ENCODE results near the gene DNAJC8.

The DNAJC8 gene

GRCh38 chr1:28170001-28170596 lies 62.7 kb downstream of the DNAJC8 start:
- H3K36me3 ChIP-seq (ENCODE audit: control insufficient read depth in 2 of 2, insufficient read depth in 1 of 2, low read length in 2 of 2): no peaks in the 10 kb centered on the region
- ChIA-PET CTCF (interaction anchor here (0.7 to 1.0 kb wide), 2 partner anchors 37 to 232 kb away, joined by 3 to 4 read pairs; no protein-coding TSS in a partner anchor), POLR2A (no interaction called here)
- no peaks in the 10 kb centered on the region for H3K9me3 ChIP-seq (ENCODE audit: control insufficient read depth, insufficient read depth, low read depth, low read length)
- no peak overlapping the region for H3K4me3 ChIP-seq (ENCODE audit: low read depth, low read length)
- TF ChIP-seq SCRT1 (tag by site-specific recombination; IDR thresholded peaks at IDR 0.05; ENCODE audit: borderline replicate concordance) (no peak), ZNF2 (tag by site-specific recombination; IDR thresholded peaks at IDR 0.05) (no peak), ZNF138 (tag by site-specific recombination; IDR thresholded peaks at IDR 0.05; ENCODE audit: borderline replicate concordance) (no peak), SP7 (tag by site-specific recombination; IDR thresholded peaks at IDR 0.05) (no peak), SALL2 (tag by site-specific recombination; IDR thresholded peaks at IDR 0.05; ENCODE audit: borderline replicate concordance) (no peak), ZNF354C (tag by site-specific recombination; IDR thresholded peaks at IDR 0.05; ENCODE audit: borderline replicate concordance, low read depth) (no peak), PRDM2 (tag by site-specific recombination; IDR thresholded peaks at IDR 0.05; ENCODE audit: borderline replicate concordance) (no peak), ZFP41 (tag by site-specific recombination; IDR thresholded peaks at IDR 0.05; ENCODE audit: borderline replicate concordance) (no peak), ZNF221 (tag by site-specific recombination; IDR thresholded peaks at IDR 0.05; ENCODE audit: borderline replicate concordance) (no peak), ZNF398 (tag by site-specific recombination; IDR thresholded peaks at IDR 0.05) (no peak), ZNF785 (tag by site-specific recombination; IDR thresholded peaks at IDR 0.05) (no peak), ZNF701 (tag by site-specific recombination; IDR thresholded peaks at IDR 0.05) (no peak), ZNF791 (tag by site-specific recombination; IDR thresholded peaks at IDR 0.05) (no peak), GLIS1 (tag by site-specific recombination; IDR thresholded peaks at IDR 0.05) (no peak), ZBTB48 (tag by site-specific recombination; IDR thresholded peaks at IDR 0.05) (no peak), SETDB1 (IDR thresholded peaks at IDR 0.05; ENCODE audit: insufficient read length, low read length) (no peak), ZNF558 (tag by site-specific recombination; IDR thresholded peaks at IDR 0.05) (no peak)
- TF ChIP-seq, protein P1, sequence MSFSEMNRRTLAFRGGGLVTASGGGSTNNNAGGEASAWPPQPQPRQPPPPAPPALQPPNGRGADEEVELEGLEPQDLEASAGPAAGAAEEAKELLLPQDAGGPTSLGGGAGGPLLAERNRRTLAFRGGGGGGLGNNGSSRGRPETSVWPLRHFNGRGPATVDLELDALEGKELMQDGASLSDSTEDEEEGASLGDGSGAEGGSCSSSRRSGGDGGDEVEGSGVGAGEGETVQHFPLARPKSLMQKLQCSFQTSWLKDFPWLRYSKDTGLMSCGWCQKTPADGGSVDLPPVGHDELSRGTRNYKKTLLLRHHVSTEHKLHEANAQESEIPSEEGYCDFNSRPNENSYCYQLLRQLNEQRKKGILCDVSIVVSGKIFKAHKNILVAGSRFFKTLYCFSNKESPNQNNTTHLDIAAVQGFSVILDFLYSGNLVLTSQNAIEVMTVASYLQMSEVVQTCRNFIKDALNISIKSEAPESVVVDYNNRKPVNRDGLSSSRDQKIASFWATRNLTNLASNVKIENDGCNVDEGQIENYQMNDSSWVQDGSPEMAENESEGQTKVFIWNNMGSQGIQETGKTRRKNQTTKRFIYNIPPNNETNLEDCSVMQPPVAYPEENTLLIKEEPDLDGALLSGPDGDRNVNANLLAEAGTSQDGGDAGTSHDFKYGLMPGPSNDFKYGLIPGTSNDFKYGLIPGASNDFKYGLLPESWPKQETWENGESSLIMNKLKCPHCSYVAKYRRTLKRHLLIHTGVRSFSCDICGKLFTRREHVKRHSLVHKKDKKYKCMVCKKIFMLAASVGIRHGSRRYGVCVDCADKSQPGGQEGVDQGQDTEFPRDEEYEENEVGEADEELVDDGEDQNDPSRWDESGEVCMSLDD (tag by site-specific recombination; IDR thresholded peaks at IDR 0.05): no peak
- no peak overlapping the region for H3K27ac ChIP-seq (ENCODE audit: extremely low read depth, low read depth, low read length)
- H3K4me1 ChIP-seq (ENCODE audit: control insufficient read depth, insufficient read depth, low read length): no peaks in the 10 kb centered on the region
